ENCODE measurements around the gene GGT1.
"Not testable (repeated sequence)": the region's sequence is repeated elsewhere in the genome, so short reads cannot be mapped to it uniquely, and the experiment has no call there.

The GGT1 gene

GRCh38 chr22:24636513-24636912 is 33.5 kb downstream of the GGT1 start:
- not testable (repeated sequence) for DNase-seq (ENCODE audit: low read depth in 3 of 3)

GRCh38 chr22:24642307-24642706 is 39.3 kb downstream of the GGT1 start:
- DNase-seq (ENCODE audit: low read depth in 3 of 3), result not testable (repeated sequence)

GRCh38 chr22:24644409-24644808 is 41.4 kb downstream of the GGT1 start:
- DNase-seq (ENCODE audit: low read depth in 3 of 3), result not testable (repeated sequence)

- not testable (repeated sequence) for DNase-seq (ENCODE audit: low read depth in 3 of 3)
These were observed 42.7 kb downstream of the GGT1 start for GRCh38 chr22:24645408-24646399.

- not testable (repeated sequence) for DNase-seq (ENCODE audit: low read depth in 3 of 3)
These were observed 43.8 kb downstream of the GGT1 start for GRCh38 chr22:24646756-24647155.

- DNase-seq (ENCODE audit: low read depth in 3 of 3), result not testable (repeated sequence)
These were observed 46.4 kb downstream of the GGT1 start for GRCh38 chr22:24649371-24649770.

- DNase-seq (ENCODE audit: low read depth in 3 of 3), result peak in 2 of 3 experiments; percentile 10 to 18
These were observed 47.9 kb downstream of the GGT1 start for GRCh38 chr22:24650884-24651283.

- DNase-seq (ENCODE audit: low read depth in 3 of 3), result not testable (repeated sequence)
These were observed 62.4 kb downstream of the GGT1 start for GRCh38 chr22:24665395-24665794.

GRCh38 chr22:24667904-24668303 is 64.9 kb downstream of the GGT1 start:
- not testable (repeated sequence) for DNase-seq (ENCODE audit: low read depth in 3 of 3)

- DNase-seq (ENCODE audit: low read depth in 3 of 3), result not testable (repeated sequence)
These were observed 69.5 kb downstream of the GGT1 start for GRCh38 chr22:24672532-24672931.
